Activated naive CD4-positive, alpha-beta T cell treated with anti-CD3 and anti-CD28 coated beads, Interleukin-2, amount 50 U/mL, for 72 hours (primary cell): ENCODE results near the gene ASF1A. TPM values are rescaled to one million over a fixed set of nuclear protein-coding genes. Genes with fewer than 3 reads are reported as not detected.

Experiments
- ATAC-seq, 2 donors: fragments of 150-1000 bp; cut with Tn5 transposase; 2 replicates each; pipeline ENCODE4 v1.10.0; 2021; ENCODE audit warnings: mild to moderate bottlenecking in 2 of 2, moderate library complexity in 2 of 2
- DNase-seq, 2 donors: peaks; one replicate each; pipeline ENCODE4 v3.0.0; 2021 to 2022; ENCODE audit warnings: low spot score in 2 of 2
- H3K27ac Mint-ChIP-seq, 2 donors: one replicate each; pipeline ENCODE4 v1.8.0; 2022; ENCODE audit warnings: mild to moderate bottlenecking in 2 of 2, mixed read lengths in 2 of 2
- H3K36me3 Mint-ChIP-seq, 2 donors: one replicate each; pipeline ENCODE4 v1.8.0; 2022; ENCODE audit warnings: mixed read lengths in 2 of 2
- H3K9me3 Mint-ChIP-seq, 2 donors: one replicate each; pipeline ENCODE4 v1.8.0; 2022; ENCODE audit warnings: mixed read lengths in 2 of 2
- total RNA-seq, 2 donors: library from RNA; stranded (reverse); gene quantifications; one replicate each; pipeline ENCODE4 v1.2.3, GENCODE V29; 2022

The ASF1A gene
- total RNA-seq, 2 donors from 2014 or later = 14.2 to 24.8 TPM

- no peak overlapping the region for H3K27ac Mint-ChIP-seq
- no peaks in the 10 kb centered on the region for H3K9me3 Mint-ChIP-seq
- ATAC-seq = no peak
- peaks cover 5 to 14% of the 10 kb centered on the region in 2 donors for H3K36me3 Mint-ChIP-seq
- no peak for DNase-seq
Observed at GRCh38 chr6:118931436-118931835, 37.5 kb downstream of the ASF1A start.

GRCh38 chr6:118932421-118932820, 38.5 kb downstream of the ASF1A start:
- Mint-ChIP-seq H3K27ac (no peak overlapping the region), H3K9me3 (peaks cover 0 to 5% of the 10 kb centered on the region in 2 donors), H3K36me3 (peaks cover 9 to 24% of the 10 kb centered on the region in 2 donors)
- DNase-seq (no peak), ATAC-seq (no peak)

GRCh38 chr6:118933855-118934460, 40.0 kb downstream of the ASF1A start:
- Mint-ChIP-seq H3K9me3 (peaks cover 0 to 5% of the 10 kb centered on the region in 2 donors), H3K27ac (peak overlapping the region; percentile 92 to 94), H3K36me3 (peaks cover 12 to 40% of the 10 kb centered on the region in 2 donors)
- ATAC-seq (no peak), DNase-seq (no peak)

- H3K27ac Mint-ChIP-seq = peak within 1 kb of the TSS; percentile 94 to 96
- DNase-seq = peak; percentile 91 to 94
- peaks cover 4 to 8% of the 10 kb centered on the region in 2 donors for H3K9me3 Mint-ChIP-seq
- H3K36me3 Mint-ChIP-seq = peaks cover 19 to 47% of the 10 kb centered on the region in 2 donors
- peak; percentile 96 to 97 for ATAC-seq
Observed at GRCh38 chr6:118934461-118935330, 40.7 kb downstream of the ASF1A start, which contains the start of gene MCM9. Gene MCM9, minus strand, starts transcription at chr6:118935159. Its CDS starts 3,436 bp downstream, at chr6:118931723.

GRCh38 chr6:118935331-118935668, 41.3 kb downstream of the ASF1A start:
- H3K9me3 Mint-ChIP-seq = peaks cover 4 to 8% of the 10 kb centered on the region in 2 donors
- no peak for ATAC-seq
- peak overlapping the region; percentile 70 to 94 for H3K27ac Mint-ChIP-seq
- peaks cover 25 to 49% of the 10 kb centered on the region in 2 donors for H3K36me3 Mint-ChIP-seq
- no peak for DNase-seq

- peaks cover 34 to 49% of the 10 kb centered on the region in 2 donors for H3K36me3 Mint-ChIP-seq
- peaks cover 4 to 13% of the 10 kb centered on the region in 2 donors for H3K9me3 Mint-ChIP-seq
- peak overlapping the region; percentile 47 to 94 for H3K27ac Mint-ChIP-seq
- ATAC-seq = no peak
- no peak for DNase-seq
Observed at GRCh38 chr6:118935978-118936703, 42.2 kb downstream of the ASF1A start.

- no peak for DNase-seq
- ATAC-seq = no peak
- Mint-ChIP-seq H3K36me3 (peaks cover 49 to 64% of the 10 kb centered on the region in 2 donors), H3K9me3 (peaks cover 22 to 36% of the 10 kb centered on the region in 2 donors), H3K27ac (no peak overlapping the region)
Observed at GRCh38 chr6:118939683-118940082, 45.7 kb downstream of the ASF1A start.

GRCh38 chr6:118940770-118941169, 46.8 kb downstream of the ASF1A start:
- Mint-ChIP-seq H3K36me3 (peaks cover 57 to 66% of the 10 kb centered on the region in 2 donors), H3K9me3 (peaks cover 32 to 43% of the 10 kb centered on the region in 2 donors), H3K27ac (no peak overlapping the region)
- ATAC-seq (no peak), DNase-seq (no peak)

- H3K27ac Mint-ChIP-seq = no peak overlapping the region
- DNase-seq (no peak), ATAC-seq (no peak)
- peaks cover 42 to 44% of the 10 kb centered on the region in 2 donors for H3K9me3 Mint-ChIP-seq
- H3K36me3 Mint-ChIP-seq = peaks cover 33 to 63% of the 10 kb centered on the region in 2 donors
Observed at GRCh38 chr6:118945217-118945616, 51.3 kb downstream of the ASF1A start.

GRCh38 chr6:118952683-118953082, 58.7 kb downstream of the ASF1A start:
- Mint-ChIP-seq H3K9me3 (peaks cover 0 to 14% of the 10 kb centered on the region in 2 donors), H3K27ac (no peak overlapping the region), H3K36me3 (peaks cover under 1 to 13% of the 10 kb centered on the region in 2 donors)
- ATAC-seq (no peak), DNase-seq (no peak)

GRCh38 chr6:118953391-118953790, 59.4 kb downstream of the ASF1A start:
- DNase-seq (no peak), ATAC-seq (no peak)
- Mint-ChIP-seq H3K27ac (no peak overlapping the region), H3K9me3 (peaks cover 0 to 14% of the 10 kb centered on the region in 2 donors), H3K36me3 (peaks cover 0 to 9% of the 10 kb centered on the region in 2 donors)

Other genes starting within 250 kb of the ASF1A start
- 10 to 100 TPM; 38.5 to 41.3 TPM for gene CEP85L, start 242.6 kb upstream of the ASF1A start, total RNA-seq
- 10 to 100 TPM; 15.8 to 19.0 TPM for gene MCM9, start 41.0 kb downstream of the ASF1A start, total RNA-seq
- 10 to 100 TPM in 1 of 2 donors, 1 to 10 TPM in 1; 8.3 to 24.9 TPM for gene FAM184A, start 184.5 kb downstream of the ASF1A start, total RNA-seq